Ovary (tissue), 3 donors: ENCODE data around the gene KLK10.

Source experiments
- CTCF ChIP-seq, 3 donors: fragments of 450-650 bp in 2 of 3; fragments of 200-600 bp in 1 of 3; IDR thresholded peaks; one replicate each; pipeline versions ENCODE4 v1.5.1 to v1.8.0; 2016 to 2022; ENCODE audit warnings: antibody characterized with exemption in 3 of 3, mild to moderate bottlenecking in 1 of 3
- EP300 ChIP-seq: sonication (generic); formaldehyde crosslinking; IDR thresholded peaks from one replicate; pipeline ENCODE4 v1.6.1; 2017; ENCODE audit warnings: antibody characterized with exemption
- donor health status: DM: no; HTN: no; CAD: no.

GRCh38 chr19:51006406-51006805 lies 13.1 kb downstream of the KLK10 start:
- no peak for TF ChIP-seq CTCF (IDR thresholded peaks at IDR 0.05)
- no peak for TF ChIP-seq EP300
